Islet precursor cell (in vitro differentiated cells): Measurements from ENCODE around the gene NTMT2.
"Not testable (repeated sequence)": the region's sequence is repeated elsewhere in the genome, so short reads cannot be mapped to it uniquely, and the experiment has no call there.

Experiments
- DNase-seq: peaks from one replicate; pipeline ENCODE4 v3.0.0-alpha.2; 2018

NTMT2 gene

GRCh38 chr1:170145770-170146676 lies at the start of gene NTMT2:
TSS of gene NTMT2 (plus strand) at chr1:170145959. CDS start at chr1:170146108, 149 bp downstream.
- DNase-seq = peak; percentile 59

GRCh38 chr1:170095976-170096748 lies 49.6 kb upstream of the NTMT2 start:
- DNase-seq = no peak

- no peak for DNase-seq
Measured at GRCh38 chr1:170096806-170097340, 48.9 kb upstream of the NTMT2 start.

- DNase-seq = no peak
Measured at GRCh38 chr1:170097449-170097948, 48.3 kb upstream of the NTMT2 start.

GRCh38 chr1:170113140-170113539 lies 32.6 kb upstream of the NTMT2 start:
- not testable (repeated sequence) for DNase-seq

- DNase-seq = no peak
Measured at GRCh38 chr1:170114906-170115305, 30.9 kb upstream of the NTMT2 start.

- no peak for DNase-seq
Measured at GRCh38 chr1:170122366-170122765, 23.4 kb upstream of the NTMT2 start.

- DNase-seq = no peak
Measured at GRCh38 chr1:170125269-170125668, 20.5 kb upstream of the NTMT2 start.

GRCh38 chr1:170126696-170127095 lies 19.1 kb upstream of the NTMT2 start:
- peak; percentile 94 for DNase-seq

- no peak for DNase-seq
Measured at GRCh38 chr1:170131450-170131849, 14.3 kb upstream of the NTMT2 start.

GRCh38 chr1:170131984-170132383 lies 13.8 kb upstream of the NTMT2 start:
- no peak for DNase-seq

- DNase-seq = no peak
Measured at GRCh38 chr1:170133766-170134495, 11.8 kb upstream of the NTMT2 start.

GRCh38 chr1:170134521-170134920 lies 11.2 kb upstream of the NTMT2 start:
- no peak for DNase-seq

- no peak for DNase-seq
Measured at GRCh38 chr1:170140371-170140770, 5.4 kb upstream of the NTMT2 start.

- DNase-seq = no peak
Measured at GRCh38 chr1:170145061-170145460, 698 bp upstream of the NTMT2 start.

GRCh38 chr1:170146720-170147263 lies 1.0 kb downstream of the NTMT2 start:
- no peak for DNase-seq

GRCh38 chr1:170149241-170149640 lies 3.5 kb downstream of the NTMT2 start:
- no peak for DNase-seq

GRCh38 chr1:170150016-170150415 lies 4.3 kb downstream of the NTMT2 start:
- DNase-seq = no peak

- DNase-seq = no peak
Measured at GRCh38 chr1:170150921-170151320, 5.2 kb downstream of the NTMT2 start.

GRCh38 chr1:170153417-170153816 lies 7.7 kb downstream of the NTMT2 start:
- no peak for DNase-seq

- DNase-seq = no peak
Measured at GRCh38 chr1:170155055-170155454, 9.3 kb downstream of the NTMT2 start.

- DNase-seq = no peak
Measured at GRCh38 chr1:170156594-170156993, 10.8 kb downstream of the NTMT2 start.
